Measurements from ENCODE around the gene KIF1C.

DNA sequence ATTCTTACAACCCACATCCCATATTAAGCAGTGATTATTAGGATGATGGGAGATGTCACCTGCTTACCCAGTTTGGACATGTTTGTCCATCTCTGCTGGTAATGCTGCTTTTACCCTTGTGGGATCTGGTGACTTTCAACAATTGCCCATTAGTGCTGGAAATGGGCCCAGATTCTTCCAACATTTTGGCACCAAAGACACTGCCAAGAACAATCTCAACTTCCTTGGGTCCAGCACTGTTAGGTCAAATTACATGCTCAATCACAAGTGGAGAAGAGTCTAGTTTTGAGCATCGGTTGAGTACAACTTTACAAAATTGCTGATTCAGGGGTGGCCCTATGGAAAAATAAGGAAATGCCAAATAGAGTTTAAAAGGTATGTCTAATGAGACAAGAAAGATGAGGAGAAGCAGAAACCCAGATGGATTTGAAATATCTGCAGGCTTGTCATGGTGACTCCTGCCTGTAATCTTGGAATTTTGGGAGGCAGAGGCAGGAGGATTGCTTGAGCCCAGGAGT is 67.5 kb downstream of the KIF1C start:
- TF ChIP-seq POLR2A (IDR thresholded peaks at IDR 0.05): no peak
- TF ChIP-seq, protein P1, sequence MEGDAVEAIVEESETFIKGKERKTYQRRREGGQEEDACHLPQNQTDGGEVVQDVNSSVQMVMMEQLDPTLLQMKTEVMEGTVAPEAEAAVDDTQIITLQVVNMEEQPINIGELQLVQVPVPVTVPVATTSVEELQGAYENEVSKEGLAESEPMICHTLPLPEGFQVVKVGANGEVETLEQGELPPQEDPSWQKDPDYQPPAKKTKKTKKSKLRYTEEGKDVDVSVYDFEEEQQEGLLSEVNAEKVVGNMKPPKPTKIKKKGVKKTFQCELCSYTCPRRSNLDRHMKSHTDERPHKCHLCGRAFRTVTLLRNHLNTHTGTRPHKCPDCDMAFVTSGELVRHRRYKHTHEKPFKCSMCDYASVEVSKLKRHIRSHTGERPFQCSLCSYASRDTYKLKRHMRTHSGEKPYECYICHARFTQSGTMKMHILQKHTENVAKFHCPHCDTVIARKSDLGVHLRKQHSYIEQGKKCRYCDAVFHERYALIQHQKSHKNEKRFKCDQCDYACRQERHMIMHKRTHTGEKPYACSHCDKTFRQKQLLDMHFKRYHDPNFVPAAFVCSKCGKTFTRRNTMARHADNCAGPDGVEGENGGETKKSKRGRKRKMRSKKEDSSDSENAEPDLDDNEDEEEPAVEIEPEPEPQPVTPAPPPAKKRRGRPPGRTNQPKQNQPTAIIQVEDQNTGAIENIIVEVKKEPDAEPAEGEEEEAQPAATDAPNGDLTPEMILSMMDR (IDR thresholded peaks at IDR 0.05): no peak

Data from prostate gland (tissue), 2 donors.